Left renal pelvis (tissue), 4 donors: ENCODE data around the gene NHEJ1. TPM values are rescaled to one million over a fixed set of nuclear protein-coding genes. Genes with fewer than 3 reads are reported as not detected.

Experiments
- DNase-seq, 4 donors: peaks; one replicate each; pipeline ENCODE4 v3.0.0-alpha.2; 2013; ENCODE audit warnings: low read depth in 4 of 4, low spot score in 3 of 4
- polyA plus RNA-seq, 4 donors: library from polyadenylated mRNA; unstranded; fragments of 120-200 nt; gene quantifications; one replicate each; pipeline ENCODE4 v1.2.1, GENCODE V29; 2013; ENCODE audit not compliant: insufficient read length in 4 of 4

The NHEJ1 gene
- polyA plus RNA-seq, 4 donors = 14.8 to 21.3 (median 18.7) TPM

DNA sequence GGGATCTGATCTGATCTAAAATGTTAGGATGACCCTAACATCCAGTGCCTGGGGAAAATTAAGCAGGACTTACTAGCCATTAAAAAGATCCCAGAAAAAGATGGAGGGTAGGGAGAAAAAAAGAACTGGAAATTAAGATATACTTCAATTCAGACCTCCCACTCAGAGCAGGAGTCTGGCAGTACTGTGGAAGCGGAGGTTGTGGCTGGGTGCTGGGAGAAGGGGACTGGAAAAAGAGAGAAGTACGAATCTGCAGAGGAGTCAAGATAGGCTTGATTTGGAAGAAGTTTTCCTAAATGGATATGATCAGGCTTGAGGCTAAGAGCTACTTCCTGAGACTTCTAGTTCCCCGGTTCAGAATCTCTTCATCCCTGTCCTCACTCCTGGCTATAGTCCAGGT, 66.4 kb downstream of the NHEJ1 start:
- no peak for DNase-seq

GRCh38 chr2:219090436-219091299, 69.9 kb downstream of the NHEJ1 start:
- DNase-seq = no peak

DNA sequence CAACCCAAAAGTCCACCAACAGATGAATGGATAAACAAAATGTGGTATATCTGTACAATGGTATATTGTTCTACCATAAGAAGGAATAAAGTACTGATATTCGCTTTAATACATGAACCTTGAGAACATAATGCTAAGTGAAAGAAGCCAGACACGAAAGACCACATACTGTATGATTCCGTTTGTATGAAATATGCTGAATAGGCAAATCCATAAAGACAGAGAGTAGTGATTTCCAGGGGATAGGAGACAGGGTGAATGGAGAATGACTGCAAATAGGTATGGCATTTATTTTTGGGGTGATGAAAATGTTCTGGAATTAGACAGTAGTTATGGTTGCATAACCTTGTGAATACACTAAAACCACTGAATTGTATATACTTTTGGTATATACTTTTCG, 71.3 kb downstream of the NHEJ1 start:
- DNase-seq = no peak

GRCh38 chr2:219087848-219088247, 72.8 kb downstream of the NHEJ1 start:
- DNase-seq = no peak

GRCh38 chr2:219087361-219087760, 73.3 kb downstream of the NHEJ1 start:
- no peak for DNase-seq

DNA sequence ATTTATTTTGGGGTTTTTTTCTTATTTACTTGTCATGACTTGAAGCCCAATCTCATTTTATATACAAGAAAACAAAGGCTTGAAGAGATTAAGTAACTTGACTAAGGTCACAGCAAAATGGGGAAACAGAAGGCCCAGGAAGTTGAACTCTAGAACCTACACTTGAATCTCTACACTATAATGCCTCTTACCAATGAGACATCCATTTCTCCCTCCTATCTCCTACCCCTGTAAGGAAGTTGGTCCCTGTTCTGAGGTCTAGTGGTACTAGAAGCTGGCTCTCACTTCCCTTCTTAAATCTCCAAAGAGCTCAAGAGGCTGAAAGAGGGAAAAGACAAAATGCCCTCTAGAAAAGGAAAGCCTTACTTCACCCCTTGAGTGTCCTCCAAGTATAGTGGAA, 74.4 kb downstream of the NHEJ1 start:
- no peak for DNase-seq

GRCh38 chr2:219084791-219085190, 75.8 kb downstream of the NHEJ1 start:
- DNase-seq = no peak

- DNase-seq = no peak
Measured at GRCh38 chr2:219082332-219082958, 78.2 kb downstream of the NHEJ1 start.

GRCh38 chr2:219081701-219082331, 78.8 kb downstream of the NHEJ1 start:
- DNase-seq = no peak

- DNase-seq = no peak
Measured at GRCh38 chr2:219081096-219081495, 79.5 kb downstream of the NHEJ1 start.

GRCh38 chr2:219079417-219079816, 81.2 kb downstream of the NHEJ1 start:
- DNase-seq = no peak

DNA sequence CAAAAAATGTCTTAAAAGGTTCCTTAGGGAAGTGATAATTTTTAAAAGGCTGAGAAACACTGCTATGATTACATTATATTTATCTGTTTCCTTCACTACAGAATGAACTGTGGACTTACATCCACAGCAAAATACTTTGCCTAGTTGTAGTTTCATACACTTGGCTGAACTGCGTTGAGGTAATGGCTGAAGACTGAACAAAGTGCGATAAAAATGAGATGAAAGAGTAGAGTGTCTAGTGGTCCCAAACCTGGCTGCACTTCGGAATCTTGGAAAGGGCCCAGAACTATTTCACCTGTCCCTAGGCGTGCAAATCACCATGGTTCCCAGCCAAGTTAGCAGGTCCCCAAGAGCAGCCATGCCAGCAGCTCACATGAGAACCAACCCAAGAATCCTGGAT, 81.7 kb downstream of the NHEJ1 start:
- no peak for DNase-seq

DNA sequence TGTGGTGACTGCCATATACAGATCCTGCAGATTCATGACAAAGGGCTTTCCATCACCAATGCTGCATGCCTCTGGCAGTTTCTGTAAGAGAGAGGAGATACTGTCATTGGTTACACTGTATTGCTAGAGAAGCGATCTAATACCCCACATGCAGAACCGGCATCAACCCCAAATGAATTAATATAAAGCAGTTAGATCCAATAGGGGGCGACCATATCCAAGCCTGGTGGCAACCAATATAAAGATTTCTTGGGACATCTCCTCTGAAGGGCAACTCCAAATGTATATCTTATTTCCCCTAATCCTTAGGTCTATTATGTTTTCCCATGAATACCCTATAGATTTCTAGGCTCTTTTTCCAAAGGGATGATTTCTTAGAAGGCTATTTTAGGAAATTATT, 82.5 kb downstream of the NHEJ1 start:
- DNase-seq = no peak

- DNase-seq = no peak
Measured at GRCh38 chr2:219076253-219076652, 84.4 kb downstream of the NHEJ1 start.

DNA sequence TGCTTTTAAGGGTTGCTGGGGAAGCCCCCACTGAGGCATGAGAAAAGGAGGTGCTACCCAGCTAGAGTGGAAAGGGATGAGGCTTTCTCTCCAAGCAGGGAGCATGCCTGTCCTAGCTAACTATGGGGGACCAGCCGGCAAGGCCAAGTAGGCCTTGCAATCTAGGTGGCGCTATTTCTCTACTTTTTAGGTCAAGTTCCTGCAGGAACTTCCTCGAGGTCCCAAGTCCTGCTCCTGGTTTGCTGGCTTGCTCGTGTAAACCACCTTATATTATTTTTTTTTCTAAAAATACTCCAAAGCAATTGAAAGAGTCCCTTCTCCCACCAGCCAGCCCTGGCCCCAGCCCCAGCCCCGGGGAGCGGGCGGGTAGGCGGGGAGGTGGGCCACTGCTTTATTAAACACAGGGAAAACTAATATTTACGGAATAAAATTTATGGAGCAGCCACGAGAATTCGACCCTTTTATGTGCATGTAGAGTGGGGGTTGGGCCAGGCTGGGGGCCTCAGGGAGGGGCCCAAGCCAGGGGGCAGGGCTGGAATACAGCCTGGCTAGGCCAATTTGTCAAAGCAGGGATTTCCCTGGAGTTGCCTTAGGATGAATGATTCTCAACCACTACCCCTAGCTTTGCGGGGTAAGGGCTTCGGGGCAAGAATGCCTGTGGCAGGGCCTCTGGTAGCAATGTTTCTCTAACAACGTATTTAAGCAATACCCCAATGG, 87.0 kb downstream of the NHEJ1 start:
- DNase-seq = peak in 3 of 4 donors; percentile 35 to 52 (median 50)

GRCh38 chr2:219072741-219073250, 87.8 kb downstream of the NHEJ1 start:
- no peak for DNase-seq

GRCh38 chr2:219071131-219071816, 89.3 kb downstream of the NHEJ1 start:
- DNase-seq = no peak

DNA sequence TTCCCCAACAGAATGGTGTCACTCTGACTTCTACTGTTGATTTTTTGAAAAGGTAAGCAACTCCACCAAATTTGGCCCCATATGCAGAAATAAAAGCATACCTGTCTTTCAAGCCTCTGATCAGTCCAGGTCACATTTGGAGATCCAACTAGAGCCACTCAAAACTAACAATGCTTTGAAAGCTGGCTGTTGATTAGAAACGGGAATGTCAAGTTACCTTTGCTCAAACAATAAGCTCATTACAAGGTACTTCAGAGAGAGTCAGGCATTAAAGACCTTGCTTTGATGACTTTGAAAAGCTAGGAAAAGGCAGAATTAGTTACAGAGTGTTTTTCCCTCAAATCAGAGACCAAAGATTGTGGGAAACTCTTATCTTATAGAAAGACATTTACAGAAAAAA, 95.1 kb downstream of the NHEJ1 start:
- no peak for DNase-seq

DNA sequence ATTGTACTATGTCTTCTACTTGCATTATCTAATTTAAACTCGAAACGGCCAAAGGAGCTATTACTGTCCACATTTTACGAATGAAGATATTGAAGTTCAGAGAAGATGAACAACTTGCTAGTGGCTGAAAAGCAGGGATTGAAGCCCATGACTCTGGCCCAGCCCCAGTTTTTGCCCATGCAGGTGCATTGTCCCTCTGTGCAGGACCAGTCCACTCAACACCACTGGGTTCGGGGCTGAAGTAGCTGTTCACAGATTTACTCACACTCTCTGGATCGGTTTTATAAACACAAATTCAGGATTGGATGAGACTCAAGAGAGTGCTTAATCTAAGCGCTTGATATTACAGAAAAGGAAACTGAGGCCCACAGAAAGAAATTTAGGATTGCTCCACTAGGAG, 98.5 kb downstream of the NHEJ1 start:
- DNase-seq = no peak
